ENCODE results near the gene KRT3.

DNA sequence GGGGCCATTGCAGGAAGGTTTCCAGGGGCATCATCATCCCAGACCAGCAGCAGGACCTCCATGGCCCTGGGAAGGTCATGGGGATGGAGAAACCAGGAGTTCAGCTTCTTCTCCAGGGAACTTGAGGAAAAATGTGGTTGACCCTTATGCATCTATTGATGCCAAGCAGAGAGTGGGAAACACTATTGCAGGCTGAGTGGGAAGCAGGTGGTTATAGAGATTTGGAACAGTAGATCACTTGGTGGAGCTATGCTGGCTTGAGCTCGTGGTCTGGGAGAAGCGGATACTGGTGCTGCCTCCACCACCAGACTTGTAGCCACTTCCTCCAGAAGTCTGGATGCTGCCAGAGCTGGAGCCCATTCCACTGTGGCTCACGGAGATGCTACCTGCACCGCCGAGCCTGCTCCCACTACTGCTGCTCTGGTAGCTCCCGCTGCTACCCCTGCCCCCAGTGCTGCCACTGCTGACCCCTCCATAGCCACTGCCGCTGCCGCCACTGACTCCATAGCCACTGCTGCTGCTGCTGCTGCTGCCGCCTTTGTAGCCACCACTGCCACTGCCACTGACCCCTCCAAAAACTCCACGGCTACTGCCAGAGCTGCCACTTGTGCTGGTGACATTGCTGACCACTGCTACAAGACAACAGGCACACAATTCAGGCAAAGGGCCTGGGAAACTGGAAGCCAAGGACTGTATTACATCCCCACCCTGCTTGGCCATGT lies 27.3 kb downstream of the KRT3 start:
- TF ChIP-seq, protein P1, sequence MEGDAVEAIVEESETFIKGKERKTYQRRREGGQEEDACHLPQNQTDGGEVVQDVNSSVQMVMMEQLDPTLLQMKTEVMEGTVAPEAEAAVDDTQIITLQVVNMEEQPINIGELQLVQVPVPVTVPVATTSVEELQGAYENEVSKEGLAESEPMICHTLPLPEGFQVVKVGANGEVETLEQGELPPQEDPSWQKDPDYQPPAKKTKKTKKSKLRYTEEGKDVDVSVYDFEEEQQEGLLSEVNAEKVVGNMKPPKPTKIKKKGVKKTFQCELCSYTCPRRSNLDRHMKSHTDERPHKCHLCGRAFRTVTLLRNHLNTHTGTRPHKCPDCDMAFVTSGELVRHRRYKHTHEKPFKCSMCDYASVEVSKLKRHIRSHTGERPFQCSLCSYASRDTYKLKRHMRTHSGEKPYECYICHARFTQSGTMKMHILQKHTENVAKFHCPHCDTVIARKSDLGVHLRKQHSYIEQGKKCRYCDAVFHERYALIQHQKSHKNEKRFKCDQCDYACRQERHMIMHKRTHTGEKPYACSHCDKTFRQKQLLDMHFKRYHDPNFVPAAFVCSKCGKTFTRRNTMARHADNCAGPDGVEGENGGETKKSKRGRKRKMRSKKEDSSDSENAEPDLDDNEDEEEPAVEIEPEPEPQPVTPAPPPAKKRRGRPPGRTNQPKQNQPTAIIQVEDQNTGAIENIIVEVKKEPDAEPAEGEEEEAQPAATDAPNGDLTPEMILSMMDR (IDR thresholded peaks at IDR 0.05; ENCODE audit: low read depth, low read length, poor library complexity, severe bottlenecking) = no peak
- TF ChIP-seq EZH2phosphoT487 (IDR thresholded peaks at IDR 0.05; ENCODE audit: borderline replicate concordance, low read length) = no peak

Data from DOHH2 (cell line).